HG02588 (cell line): ENCODE results near the gene PNMA8C.

Experiments used
- ATAC-seq: cut with Tn5 transposase; IDR thresholded peaks from one replicate; pipeline ENCODE4 v1.9.1; 2021; ENCODE audit warnings: mild to moderate bottlenecking, moderate library complexity; ENCODE audit not compliant: unreplicated experiment

PNMA8C gene

GRCh38 chr19:46428239-46429135 lies at the start of gene PNMA8C:
Gene PNMA8C (minus strand): TSS chr19:46428936. CDS start chr19:46428359, 577 bp downstream.
- no peak for ATAC-seq

- ATAC-seq: no peak
Measured at GRCh38 chr19:46475986-46476385, 47.2 kb upstream of the PNMA8C start.

GRCh38 chr19:46474211-46474610 lies 45.5 kb upstream of the PNMA8C start:
- no peak for ATAC-seq

DNA sequence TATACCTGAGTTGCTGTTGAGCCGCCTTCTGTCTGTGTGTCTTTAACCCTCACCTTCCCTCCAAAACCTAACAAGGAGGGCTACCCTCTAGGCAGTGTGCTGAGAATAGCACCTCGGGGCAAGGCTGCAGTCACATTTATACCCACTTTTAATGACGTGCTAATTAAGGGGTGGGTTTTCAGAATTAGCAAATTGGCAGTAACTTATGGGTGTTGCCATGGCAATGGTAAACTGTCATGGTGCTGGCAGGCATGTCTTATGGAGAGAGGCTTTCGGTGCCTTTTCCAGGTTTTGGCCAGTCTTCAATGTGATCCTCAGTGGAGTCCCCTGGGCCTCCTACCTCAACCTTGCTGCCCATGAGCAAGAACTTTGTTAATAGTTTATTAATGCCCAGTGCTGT lies 43.9 kb upstream of the PNMA8C start:
- ATAC-seq: no peak

- no peak for ATAC-seq
Measured at GRCh38 chr19:46471811-46472543, 43.2 kb upstream of the PNMA8C start.

DNA sequence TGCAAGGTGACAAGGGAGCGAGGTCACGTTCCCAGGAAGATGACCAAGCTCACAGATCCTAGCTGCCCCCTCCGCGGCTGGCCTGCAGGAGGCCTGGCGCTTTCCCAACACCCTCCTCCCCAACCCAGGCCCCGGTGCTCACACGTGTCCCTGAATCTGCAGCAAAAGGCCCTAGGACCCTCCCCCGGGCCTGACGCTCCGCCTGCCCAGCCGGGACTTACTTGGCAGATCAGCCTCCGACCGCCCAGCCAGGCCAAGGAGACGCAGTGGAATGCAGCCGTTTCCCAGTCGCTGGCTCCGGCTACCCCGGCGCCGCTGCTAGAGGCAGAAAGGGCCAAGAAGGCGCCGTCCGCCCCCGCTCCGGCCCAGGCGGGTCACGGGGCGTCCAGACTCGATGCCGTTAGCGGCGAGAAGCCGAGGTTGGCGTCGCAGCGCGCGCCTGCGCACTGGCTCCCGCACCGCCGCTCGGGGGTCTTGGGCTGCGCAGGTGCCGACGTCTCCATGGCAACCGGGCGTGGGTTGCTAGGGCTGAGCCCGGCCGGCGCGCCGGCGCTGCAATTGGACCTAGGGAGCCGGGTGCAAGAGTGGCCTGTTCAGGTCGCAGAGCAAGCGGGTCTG lies 42.5 kb upstream of the PNMA8C start, which contains the start of gene PNMA8A:
Gene PNMA8A (minus strand): TSS at position 448 of the 618 bp plus-strand sequence. CDS start 528 bp downstream, outside the sequence.
- ATAC-seq: no peak

GRCh38 chr19:46470376-46470775 lies 41.6 kb upstream of the PNMA8C start:
- ATAC-seq: no peak

DNA sequence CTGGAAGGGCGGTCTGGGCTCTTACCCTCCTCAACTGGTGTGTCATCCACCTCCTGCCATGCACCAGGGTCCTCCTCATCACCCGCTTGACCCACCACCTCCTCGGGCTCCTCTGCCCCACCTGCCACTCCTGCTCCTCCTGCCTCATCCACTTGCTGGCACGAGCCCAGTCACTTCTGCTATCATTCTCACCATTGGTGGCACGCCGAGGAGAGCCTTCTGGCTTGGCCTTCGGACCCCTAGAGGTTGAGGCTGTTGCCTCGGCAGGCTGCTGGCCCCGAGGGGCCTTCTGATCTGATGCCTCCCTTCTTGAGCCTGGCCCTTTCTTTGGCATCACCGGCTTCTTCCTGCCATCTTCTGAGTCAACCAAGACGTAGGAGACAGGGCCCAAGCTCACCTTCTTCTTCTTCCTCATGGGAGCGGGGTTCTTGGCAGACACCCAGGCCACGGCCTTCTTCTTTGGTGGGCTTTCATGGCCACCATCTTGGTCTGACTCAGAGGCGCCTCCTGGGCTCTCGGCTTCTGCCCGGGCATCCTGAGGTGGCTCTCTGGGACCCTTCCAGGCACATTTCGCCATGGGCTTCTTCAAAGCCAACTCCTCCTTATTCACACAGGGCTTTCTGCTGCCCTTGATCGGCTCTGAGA lies 40.9 kb upstream of the PNMA8C start:
- no peak for ATAC-seq

GRCh38 chr19:46466536-46467196 lies 37.9 kb upstream of the PNMA8C start:
- no peak for ATAC-seq

GRCh38 chr19:46463516-46463915 lies 34.8 kb upstream of the PNMA8C start:
- no peak for ATAC-seq

- no peak for ATAC-seq
Measured at GRCh38 chr19:46461537-46461936, 32.8 kb upstream of the PNMA8C start.

GRCh38 chr19:46460981-46461380 lies 32.2 kb upstream of the PNMA8C start:
- no peak for ATAC-seq

DNA sequence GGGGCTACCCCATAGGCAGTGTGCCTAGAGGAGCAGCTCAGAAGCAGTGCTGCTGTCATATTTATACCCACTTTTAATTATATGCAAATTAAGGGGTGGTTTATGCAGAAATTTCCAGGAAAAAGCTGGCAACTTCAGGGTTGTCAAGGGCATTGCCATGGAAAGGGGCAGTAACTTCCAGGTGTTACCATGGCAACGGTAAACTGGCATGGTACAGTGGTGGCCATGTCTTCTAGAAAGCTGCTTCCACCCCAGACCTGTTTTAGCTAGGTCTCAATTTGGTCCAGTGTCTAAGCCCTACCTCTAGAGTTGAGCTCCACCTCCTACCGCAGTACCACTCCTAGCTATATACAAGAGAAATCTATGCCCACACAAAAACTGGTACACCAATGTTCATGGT lies 31.3 kb upstream of the PNMA8C start:
- no peak for ATAC-seq

GRCh38 chr19:46456930-46457329 lies 28.2 kb upstream of the PNMA8C start:
- no peak for ATAC-seq

DNA sequence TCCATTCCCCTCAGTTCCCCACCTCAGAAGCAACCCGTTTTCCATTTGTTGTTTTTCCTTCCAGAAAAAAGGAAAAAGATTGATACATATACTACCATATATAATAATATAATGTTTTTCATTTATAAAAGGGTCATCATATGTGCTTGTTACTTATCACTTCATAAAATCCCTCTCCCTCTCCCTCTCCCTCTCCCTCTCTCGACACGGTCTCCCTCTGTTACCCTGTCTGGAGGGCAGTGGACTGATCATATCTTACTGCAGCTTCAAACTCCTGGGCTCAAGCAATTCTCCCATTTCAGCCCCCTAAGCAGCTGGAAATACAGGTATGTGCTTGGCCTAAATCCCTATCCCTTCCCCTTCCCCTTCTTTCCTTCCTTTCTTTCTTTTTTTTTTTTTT lies 25.5 kb upstream of the PNMA8C start:
- ATAC-seq: no peak

DNA sequence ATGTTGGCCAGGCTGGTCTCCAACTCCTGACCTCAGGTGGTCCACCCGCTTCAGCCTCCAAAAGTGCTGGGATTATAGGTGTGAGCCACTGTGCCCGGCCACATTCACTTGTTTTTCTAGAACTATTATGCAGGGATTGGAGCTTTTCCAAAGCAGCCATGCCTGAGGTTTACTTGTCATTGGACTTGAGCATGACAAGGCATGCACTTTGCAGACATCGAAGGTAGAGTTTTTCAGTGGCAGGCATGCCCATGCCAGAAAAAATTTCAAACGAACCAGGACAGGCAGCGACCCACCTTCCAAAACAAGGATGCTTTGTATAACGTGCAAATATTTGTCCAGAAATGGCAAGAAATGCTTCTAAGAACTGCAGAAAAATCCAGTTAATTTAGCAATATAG lies 24.9 kb upstream of the PNMA8C start:
- no peak for ATAC-seq

DNA sequence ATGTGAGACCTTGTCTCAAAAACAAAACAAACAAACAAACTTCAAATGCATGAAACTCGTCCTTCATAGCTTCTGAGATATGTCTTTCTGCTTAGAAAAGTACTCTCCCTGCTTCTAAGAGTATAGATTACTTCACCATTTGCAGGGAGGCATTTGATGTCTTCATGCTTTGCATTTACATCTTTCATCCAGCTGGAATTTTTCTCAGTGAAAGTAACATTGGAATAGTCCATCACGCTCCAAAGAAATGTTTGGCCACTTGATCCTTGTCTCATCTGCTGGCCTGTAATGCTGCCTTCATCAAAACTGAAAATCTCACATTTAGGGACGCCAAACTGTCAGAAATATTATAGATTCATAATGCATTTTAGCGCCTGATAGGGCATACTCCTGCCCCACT lies 23.4 kb upstream of the PNMA8C start:
- no peak for ATAC-seq

- no peak for ATAC-seq
Measured at GRCh38 chr19:46451352-46451751, 22.6 kb upstream of the PNMA8C start.

GRCh38 chr19:46450737-46451136 lies 22.0 kb upstream of the PNMA8C start:
- no peak for ATAC-seq

DNA sequence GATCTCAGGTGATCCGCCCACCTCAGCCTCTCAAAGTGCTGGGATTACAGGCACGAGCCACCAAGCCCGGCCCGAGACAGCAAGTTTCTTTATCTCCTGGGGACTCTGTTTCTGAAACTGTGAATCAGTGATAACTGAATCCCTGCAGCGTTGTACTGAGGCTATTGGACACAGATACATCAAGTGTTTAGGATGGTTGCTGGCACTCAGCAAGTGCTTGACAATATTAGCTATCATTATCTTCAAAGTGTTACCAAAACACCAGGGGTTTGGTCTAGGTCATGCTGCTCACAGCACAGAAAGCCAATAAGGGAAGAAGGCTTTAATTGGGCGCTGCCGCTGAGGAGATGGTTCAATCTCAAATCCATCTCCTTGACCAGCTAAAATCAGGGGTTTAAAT lies 20.5 kb upstream of the PNMA8C start:
- ATAC-seq: no peak

- no peak for ATAC-seq
Measured at GRCh38 chr19:46448601-46449000, 19.9 kb upstream of the PNMA8C start.
